B cell (primary cell): ENCODE data around the gene HABP2.

Experiments
- EZH2 ChIP-seq: IDR thresholded peaks from 2 replicates; pipeline ENCODE4 v1.6.1; 2012; ENCODE audit warnings: borderline replicate concordance, low read depth, mild to moderate bottlenecking, moderate library complexity, low read length; ENCODE audit not compliant: insufficient read depth, poor library complexity, severe bottlenecking
- TF ChIP-seq, protein P1 (sequence below): fragments of 200-600 bp; IDR thresholded peaks from one replicate; pipeline ENCODE4 v1.8.0; 2022; ENCODE audit warnings: antibody characterized with exemption, mild to moderate bottlenecking

DNA sequence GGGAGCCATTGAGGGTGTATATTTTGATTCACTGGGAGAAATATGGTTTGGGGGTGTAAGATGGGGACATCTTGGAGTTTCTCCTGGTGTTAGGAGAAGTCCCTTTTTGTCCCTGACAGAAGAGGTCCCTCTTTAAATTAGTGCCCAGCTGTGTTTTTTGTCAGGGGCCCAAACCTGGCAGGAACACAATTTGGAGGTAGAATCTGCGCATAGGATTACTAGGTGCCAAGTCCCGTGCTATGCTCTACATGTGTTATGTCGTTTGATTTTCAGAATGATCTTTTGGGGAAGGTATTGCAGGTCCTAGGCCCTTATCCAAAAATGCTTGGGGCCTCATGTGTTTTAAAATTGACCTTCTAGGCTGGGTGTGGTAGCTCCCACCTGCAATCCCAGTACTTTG is 36.8 kb upstream of the HABP2 start:
- TF ChIP-seq, protein P1, sequence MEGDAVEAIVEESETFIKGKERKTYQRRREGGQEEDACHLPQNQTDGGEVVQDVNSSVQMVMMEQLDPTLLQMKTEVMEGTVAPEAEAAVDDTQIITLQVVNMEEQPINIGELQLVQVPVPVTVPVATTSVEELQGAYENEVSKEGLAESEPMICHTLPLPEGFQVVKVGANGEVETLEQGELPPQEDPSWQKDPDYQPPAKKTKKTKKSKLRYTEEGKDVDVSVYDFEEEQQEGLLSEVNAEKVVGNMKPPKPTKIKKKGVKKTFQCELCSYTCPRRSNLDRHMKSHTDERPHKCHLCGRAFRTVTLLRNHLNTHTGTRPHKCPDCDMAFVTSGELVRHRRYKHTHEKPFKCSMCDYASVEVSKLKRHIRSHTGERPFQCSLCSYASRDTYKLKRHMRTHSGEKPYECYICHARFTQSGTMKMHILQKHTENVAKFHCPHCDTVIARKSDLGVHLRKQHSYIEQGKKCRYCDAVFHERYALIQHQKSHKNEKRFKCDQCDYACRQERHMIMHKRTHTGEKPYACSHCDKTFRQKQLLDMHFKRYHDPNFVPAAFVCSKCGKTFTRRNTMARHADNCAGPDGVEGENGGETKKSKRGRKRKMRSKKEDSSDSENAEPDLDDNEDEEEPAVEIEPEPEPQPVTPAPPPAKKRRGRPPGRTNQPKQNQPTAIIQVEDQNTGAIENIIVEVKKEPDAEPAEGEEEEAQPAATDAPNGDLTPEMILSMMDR: no peak
- no peak for TF ChIP-seq EZH2
